ENCODE measurements around the gene SURF4.

SURF4 gene
- total RNA-seq, result 99.0 to 478 (median 208) reads per million in 3 experiments

DNA sequence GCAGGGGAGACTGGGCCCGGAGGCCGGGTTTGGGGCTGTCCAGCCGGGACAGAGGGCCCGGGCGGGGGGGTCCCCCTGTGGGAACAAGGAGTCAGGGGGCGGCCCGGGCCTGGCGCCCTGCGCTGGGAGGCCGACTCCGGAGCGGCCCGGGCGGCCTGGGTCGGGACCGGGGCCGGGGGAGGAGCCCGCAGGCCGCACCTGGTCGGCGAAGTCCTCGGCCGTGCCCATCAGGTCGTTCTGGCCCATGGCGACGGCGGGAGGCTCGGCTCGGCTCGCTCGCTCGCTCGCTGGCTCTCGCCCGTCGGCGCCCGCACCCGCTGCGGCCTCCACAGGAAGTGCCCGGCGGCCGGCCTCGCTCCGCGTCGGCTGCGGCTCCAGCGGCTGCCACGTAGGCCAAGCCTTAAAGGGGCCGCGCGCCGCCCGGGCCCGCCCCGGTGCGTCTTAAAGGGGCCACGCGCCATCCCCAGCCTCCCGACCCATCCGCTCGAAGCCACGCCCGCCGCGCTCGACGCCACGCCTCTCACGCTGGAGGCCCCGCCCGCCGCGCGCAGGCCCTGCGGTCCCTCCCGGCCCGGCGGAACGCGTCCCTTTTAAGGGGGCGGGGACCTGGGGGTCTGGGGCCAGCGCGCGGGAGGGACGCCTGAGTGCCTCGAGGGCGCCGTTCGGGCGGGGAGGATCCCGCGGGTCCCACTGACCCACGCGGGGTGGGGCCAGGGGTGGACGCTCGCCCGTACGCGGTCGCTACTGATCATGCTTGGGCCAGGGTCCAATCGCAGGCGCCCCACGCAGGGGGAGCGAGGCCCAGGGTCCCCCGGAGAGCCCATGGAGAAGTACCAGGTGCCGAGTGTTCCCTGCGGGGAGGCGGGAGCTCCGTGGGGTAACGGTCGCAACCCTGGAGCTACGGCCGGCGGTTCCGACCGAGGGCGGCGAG, at the start of gene SURF4, which contains the start of gene STKLD1:
SURF4 (minus strand) TSS at position 337 of the 931 bp plus-strand sequence; CDS start at position 246, 91 bp downstream.
STKLD1 (plus strand) TSS at position 643 of the 931 bp plus-strand sequence; CDS start at position 751, 108 bp downstream.
- DNase-seq, result peak; percentile 91

DNA sequence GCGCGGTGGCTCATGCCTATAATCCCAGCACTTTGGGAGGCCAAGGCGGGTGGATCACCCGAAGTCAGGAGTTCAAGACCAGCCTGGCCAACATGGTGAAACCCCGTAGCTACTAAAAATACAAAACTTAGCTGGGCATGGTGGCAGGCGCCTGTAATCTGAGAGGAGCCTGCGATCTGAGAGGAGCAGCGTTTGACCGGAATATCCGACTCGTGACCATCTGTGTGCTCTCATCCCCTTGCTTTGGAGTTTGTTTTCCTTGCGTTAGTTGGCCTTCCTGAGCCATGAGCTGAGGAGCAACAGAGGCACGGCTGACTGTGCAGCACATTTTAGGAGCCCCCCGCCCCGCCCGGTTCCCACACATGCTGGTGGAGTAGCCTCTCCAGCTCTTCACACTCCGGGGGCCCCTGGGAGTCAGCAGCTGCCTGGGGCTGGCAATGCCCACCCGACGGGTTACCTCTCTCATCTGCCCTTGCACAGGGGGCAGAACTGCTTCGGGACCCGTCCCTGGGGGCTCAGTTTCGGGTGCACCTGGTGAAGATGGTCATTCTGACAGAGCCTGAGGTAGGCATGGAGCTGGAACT, 49.3 kb upstream of the SURF4 start:
- DNase-seq, result no peak

DNA sequence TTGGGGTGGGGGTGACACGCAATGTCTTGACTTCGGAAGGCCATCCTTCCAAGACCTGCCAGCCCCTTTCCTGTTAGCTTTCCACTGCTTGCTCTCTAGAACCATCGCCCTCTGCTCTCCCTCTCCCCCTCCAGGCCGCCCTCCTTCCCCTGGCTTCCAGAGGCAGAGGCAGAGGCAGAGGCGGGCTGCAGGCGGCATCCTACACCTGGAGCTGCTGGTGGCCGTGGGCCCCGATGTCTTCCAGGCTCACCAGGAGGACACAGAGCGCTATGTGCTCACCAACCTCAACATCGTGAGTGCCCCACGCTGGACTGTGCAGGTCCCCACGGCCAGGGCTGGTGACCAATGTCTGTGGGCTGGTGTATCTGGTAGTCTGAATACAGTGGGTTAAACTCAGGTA, 48.3 kb upstream of the SURF4 start:
- no peak for DNase-seq

DNA sequence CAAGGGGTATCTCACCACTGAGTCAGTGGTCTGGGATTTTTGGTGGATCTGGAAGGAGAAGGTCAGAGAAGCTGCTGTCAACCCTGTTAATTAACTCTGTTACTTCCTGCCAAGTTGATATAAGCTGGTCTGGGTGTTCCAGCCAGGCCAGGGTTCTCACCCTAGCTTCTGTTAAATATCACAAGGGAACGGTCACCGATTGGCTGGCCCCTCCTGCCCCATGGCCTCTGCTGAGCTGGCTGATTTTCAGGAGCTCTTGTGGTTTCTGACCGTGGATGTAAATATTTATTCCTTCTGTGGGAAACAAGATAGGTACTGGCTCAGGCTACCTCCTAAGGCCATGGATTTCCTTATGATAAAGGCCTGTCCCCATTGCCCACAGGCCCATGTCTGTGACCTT, 47.4 kb upstream of the SURF4 start:
- DNase-seq, result no peak

DNA sequence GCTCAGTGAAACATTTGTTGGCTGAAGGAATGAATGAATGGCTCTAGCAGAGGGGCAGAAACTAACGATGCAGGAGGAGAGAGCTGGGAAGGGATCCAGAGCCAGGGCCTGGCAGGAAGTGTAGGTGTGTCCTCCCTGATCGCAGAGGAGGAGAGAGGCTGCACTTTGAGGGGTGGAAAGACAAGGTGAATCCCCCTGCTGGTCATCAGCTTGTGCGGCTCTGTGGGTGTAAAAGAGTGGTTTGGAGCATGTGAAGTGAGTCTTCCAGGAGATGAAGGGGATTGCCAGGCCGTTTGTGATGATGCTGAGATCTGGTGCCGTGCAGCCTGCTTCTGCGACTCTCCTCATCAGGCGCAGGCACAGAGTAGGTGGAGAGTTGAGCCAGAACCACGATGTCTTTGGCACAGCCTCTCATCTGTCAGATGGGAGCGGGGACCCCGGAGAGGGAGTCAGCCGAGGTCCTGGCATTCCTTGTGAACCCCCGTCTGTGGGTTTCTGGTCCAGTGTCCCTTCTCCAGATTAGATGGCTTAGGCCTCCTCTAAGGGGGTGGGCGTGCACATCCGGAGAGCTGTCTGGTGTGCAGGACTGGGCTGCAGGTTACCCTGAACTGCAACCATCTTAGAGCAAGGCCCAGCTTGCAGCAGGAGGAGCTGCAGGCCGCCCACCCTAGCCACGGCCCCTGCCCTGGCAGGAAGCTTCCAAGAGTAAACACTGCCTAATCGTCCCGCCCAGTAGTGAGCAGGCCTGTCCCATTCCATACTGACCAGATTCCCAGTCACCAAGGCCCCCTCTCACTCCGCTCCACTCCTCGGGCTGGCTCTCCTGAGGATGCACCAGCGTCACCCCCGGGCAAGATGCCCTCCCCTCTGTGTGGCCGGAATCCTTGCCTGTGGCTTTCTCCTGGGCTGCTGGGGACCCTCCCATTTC, 46.0 kb upstream of the SURF4 start, which contains the start of gene ADAMTS13:
ADAMTS13 (plus strand) TSS at position 753 of the 928 bp plus-strand sequence; CDS start at position 830, 77 bp downstream.
- DNase-seq, result no peak

DNA sequence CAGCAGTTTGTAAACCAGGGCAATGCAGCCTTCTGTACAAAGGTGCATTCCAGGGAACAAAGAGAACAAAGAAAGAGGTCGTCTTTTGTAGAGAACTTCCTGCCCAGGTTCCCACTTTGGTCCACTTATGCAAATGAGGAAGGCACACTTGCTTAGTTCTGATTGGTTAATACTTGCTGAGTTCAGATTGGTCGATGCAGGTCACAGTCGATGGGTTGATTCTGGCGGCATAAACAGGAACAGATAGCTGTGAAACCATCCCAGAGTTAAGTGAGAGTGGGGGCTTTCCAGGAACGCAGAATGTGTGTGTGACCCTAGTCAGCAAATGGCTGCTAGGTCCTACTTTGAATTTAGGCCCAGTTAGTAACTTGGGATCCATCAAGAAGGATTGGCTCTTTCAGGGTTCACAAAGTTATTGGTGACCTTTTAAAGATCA, 44.5 kb upstream of the SURF4 start:
- DNase-seq, result no peak

DNA sequence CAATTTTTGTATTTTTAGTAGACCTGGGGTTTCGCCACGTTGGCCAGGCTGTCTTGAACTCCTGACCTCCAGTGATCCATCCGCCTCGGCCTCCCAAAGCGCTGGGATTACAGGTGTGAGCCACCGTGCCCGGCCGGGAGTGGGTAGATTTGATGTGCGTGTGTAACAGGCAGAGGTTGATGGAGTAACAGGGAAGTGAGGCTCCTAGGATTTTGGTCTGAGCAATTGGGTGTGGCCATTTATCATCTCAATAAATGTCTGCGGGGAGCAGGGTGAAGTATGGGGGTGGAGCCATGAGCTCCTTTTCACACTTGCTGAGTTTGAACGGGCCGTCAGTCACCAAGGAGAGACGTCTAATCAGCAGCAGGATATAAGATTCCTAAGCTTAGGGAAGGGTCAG, 43.1 kb upstream of the SURF4 start:
- DNase-seq, result no peak

DNA sequence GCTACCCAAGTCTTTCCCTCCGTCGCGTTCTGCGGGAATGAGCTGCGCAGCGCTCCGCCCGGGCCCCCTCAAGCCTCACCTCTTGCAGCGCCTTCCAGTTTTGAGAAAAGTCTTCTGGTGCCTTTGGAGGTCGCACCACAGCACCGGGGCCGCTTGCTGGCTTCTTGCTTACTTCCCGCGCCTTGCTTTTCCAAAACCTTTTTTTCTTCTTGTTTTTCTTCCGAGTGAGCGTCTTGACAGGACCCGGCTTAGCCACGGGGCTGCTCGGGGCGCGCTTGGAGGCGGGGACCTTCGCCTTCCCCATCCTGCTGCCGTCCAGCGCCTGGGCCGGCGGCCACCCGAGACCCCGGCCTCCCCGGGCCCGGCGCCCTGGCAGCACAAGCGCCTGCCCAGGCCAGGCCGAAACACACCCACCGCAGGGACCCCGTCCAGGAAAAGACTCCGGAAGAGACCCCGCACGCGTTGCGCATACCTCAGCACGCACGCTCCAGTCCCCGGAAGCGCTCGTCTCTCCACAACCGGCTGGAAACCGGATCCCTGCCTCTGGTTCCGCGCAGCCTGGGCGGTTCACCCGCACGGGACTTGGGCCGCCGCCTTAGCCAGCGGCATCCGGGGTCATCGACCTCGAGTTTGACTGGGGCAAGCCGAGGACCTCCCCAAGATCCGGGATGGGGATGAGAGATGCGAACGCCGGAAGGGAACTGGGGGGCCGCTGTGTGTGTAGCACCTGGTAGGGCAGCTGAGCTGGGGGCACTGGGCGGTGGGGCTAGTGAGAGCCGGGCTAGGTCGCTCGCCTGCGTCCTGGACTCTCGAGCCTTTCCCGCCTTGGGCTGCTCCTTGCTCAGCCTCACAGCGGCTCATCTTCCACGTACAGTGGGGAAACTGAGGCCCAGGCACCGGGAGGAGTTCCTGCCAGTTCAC, 41.9 kb upstream of the SURF4 start, which contains the start of gene REXO4:
REXO4 (minus strand) TSS at position 470 of the 921 bp plus-strand sequence; CDS start at position 304, 166 bp downstream.
- peak; percentile 78 for DNase-seq

DNA sequence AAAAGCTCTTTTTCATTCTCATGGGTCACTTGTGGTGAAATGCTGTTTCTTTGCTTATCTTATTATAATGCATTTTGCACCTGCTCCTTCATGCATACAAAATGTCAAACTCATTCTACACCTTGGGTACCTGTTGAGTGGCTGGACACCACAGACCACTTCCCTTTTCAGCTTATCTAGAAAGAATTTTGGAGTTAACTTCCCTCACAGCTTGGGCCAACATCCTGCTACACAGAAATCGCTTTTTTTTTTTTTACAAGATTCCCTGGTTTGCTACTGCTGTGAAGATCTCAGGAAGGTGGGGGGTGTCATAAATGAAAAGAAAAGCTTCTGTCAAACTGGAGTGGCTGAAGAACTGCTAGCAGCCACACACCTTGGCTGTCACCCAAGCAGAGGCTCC, 39.3 kb upstream of the SURF4 start:
- DNase-seq, result no peak

DNA sequence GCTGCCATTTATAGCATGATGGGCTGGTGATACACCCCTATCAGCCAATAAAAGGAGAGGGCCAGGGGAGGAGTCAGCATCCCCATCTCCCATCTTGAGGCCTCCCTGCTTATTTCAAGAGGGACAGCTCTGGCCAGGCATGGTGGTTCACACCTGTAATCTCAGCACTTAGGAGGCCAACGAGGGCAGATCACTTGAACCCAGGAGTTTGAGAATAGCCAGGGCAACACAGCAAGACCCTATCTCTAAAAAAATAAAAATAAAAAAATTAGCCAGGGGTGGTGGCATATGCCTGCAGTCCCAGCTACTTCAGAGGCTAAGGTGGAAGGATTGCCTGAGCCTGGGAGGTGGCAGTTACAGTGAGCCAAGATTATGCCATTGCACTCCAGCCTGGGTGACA, 32.2 kb upstream of the SURF4 start:
- no peak for DNase-seq

DNA sequence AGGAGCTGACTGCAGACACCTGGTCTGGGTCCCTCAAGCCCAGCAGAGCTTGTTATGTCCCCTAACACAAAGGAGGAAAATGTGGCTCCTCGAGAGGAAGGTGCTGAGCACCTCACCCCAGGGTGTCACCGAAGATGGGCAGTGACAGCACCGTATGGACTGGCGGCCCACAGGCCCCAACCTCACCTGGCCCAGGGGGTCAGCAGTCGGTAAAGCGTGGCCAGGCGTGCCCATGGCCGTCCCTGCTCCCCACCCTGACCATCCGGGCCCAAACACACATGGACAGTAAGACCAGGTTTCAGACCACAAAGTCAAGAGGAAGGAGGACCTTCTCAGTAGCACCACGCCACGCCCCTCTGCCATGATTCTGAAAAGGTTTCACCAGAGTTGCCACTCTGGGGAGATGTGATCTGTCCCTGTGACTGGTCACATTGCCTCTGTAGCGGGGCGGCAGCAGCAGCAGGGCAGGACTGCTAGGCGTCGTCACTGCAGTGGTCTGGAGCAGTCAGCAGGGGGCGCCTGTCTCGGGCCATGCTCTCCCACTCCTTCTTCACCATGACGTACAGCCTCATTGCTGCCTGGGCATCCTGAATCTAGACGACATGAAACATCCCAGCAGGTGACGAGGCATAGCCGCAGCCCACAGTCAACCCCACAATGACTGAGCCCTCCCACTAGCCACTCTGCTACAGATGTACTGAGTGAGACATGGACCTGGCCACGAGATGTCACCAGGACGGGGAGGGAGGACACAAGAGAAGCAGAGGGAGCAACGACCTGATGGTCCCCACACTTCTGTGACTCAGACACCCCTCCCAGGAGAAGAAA, 30.8 kb upstream of the SURF4 start:
- peak; percentile 71 for DNase-seq

DNA sequence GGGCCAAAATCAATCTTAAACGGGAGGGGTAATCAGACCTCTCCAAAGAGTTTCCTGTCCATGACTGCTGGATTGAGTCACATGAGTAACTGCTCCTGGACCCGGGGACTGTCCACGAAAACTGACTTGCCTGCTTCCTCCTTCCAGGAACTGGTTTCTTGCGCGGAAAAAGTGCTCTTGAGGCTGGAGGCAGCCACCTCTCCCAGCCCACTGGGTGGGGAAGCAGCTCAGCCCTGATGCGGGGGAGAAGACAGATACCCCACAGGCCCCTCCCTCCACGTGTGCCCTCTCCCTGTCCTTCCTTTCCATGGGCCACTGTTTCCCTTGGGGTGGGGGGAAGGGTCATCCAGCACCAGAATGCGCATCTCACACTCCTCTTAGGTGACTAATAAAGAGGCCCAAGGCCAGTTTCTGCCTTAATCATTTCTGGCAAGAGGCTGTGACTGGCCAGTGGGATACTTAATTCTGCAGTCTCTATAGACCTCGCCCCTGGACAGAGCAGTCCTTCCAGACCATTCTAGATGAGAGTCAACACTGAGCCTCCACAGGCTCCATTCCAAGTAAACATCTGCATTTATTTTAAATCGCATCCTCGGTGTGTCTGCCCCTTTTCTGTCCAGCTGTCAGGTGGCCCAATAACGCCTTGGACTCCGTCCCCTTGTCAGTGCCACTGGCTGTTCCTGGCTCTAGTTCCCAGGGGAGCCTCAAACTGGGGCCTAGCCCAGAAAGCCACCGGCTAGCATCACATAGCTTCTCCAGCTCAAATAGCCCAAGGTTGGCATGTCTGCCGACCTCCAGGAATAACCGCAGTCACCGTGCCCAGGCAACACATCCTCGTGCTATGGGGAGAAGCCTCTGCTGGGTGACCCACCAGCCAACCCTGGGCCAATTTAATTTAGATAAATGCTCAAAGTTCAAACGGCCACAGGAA, 29.9 kb upstream of the SURF4 start:
- DNase-seq, result no peak

DNA sequence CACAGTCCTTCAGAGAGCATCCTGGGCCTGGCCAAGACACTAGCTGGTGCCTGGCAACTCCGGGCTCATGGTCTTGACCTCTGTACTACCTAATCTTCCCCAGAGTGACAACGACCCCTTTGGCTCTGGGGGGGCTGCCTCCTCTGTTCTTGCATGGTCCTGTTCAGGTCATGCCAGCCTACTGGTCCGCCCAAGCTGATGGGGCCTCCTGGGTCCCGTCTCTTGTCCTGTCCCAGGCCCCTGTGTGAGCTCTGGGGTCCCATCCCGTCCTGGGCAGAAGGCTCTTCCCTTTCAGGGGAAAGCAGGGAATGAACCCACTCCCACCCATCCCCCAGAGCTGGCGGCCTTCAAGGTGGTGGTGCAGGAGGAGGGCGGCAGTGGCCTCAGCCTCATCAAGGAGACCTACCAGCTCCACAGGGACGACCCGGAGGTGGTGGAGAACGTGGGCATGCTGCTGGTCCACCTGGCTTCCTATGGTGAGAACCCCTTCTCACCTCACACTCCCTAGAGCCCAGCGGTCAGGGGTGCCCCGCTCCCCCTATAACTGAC, 28.7 kb upstream of the SURF4 start:
- no peak for DNase-seq

DNA sequence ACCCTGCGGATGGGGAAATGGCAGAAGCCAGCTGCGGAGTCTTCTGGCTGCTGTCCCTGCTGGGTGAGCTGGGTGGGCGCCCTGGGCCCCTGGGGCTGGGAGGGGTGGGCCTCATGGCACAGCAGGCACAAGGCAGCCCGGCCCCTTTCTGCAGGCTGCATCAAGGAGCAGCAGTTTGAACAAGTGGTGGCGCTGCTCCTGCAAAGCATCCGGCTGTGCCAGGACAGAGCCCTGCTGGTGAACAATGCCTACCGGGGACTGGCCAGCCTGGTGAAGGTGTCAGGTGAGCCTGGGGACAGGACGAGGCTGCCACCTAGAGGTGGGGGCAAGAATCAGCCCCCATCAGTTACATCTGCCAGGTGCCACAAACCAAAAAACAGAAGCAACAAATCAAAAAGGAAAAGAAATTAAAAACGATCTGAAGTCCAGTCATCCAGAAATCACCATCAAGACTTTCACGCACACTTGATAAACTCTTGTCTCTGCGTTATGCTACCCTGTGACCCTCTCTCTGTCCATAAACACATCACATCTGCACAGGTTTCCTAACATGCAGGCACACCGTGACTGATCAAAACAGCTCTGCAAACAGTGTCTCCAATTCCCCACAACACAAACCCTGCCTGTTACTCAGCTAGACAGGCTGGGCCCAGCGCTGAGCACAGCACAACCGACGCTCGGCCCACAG, 28.1 kb upstream of the SURF4 start:
- peak; percentile 49 for DNase-seq

DNA sequence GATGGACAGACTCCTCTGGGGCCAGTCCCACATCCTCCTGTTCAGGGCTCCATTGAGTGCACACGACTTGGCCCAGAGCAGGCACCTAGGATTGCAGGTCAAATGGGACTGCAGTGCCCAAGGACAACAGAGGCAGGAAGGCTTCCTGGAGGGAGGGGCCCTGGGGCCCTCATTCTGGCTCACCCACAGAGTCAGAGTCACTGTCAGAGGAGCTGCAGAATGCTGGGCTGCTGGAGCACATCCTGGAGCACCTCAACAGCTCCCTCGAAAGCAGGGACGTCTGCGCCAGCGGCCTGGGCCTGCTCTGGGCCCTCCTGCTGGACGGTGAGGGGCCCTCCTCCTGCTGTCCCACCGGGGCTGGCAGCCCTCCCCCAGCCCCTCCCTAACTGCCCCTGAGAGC, 26.8 kb upstream of the SURF4 start:
- no peak for DNase-seq

DNA sequence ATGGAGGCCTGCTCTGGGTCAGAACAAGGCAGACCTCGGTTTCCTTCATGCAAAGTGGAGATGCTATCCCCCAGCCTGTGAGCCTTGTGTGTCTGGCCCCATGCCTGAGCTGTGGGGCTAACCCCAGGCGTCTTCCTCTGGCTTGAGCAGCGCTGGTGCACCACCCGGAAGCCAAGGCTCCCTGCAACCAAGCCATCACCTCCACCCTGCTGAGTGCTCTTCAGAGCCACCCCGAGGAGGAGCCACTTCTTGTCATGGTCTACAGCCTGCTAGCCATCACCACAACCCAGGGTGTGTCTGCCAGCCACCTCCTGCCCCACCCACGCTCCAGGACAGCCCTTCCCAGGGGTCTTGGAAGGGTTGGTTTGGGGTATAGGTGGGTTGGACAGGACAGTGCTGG, 25.7 kb upstream of the SURF4 start:
- DNase-seq, result no peak

DNA sequence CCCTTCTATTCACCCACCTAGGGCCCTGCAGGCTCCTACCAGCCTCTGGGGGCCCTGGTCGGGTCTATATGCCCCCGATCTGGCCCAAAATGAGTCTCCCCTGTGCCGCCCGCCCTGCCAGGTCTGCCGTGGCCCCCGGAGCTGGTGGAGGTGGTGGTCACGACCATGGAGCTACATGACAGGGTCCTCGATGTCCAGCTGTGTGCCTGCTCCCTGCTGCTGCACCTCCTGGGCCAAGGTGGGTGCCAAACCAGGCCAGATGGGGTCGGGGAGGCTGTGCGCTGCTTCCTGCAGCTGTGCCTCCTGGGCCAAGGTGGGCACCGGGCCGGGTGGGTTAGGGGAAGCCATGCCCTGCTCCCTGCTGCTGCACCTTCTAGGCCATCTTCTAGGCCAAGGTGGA, 24.4 kb upstream of the SURF4 start:
- DNase-seq, result no peak

DNA sequence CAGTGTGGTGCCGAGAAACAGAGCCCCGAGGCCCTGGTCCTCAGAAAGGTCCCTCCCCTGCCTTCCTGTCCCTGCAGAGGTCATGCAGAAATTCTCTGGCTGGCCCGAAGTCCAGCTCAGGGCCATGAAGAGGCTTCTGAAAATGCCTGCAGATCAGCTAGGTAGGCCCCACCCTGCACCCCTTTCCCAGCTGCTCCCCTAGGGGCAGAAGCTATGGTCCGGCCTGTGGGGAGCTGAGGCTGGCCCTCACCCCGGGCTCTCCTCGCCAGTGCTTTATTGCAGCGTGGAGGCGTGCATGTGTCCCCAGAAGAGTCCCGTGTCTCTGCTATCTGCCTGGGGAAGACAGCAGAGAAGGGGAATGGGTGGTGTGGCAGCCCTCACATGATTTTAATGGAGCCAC, 22.0 kb upstream of the SURF4 start:
- DNase-seq, result no peak

Measured in central memory CD4-positive, alpha-beta T cell (primary cell).